HG02870 (cell line): ENCODE data around the gene RBM38.

Experiments used
- ATAC-seq: cut with Tn5 transposase; IDR thresholded peaks from one replicate; pipeline ENCODE4 v1.9.1; 2021; ENCODE audit warnings: mild to moderate bottlenecking, moderate library complexity; ENCODE audit not compliant: unreplicated experiment

The RBM38 gene

GRCh38 chr20:57433657-57434389, 42.6 kb downstream of the RBM38 start:
- no peak for ATAC-seq

GRCh38 chr20:57434390-57434700, 43.1 kb downstream of the RBM38 start:
- ATAC-seq = no peak

- no peak for ATAC-seq
These were observed 43.9 kb downstream of the RBM38 start for GRCh38 chr20:57435105-57435497.

- ATAC-seq = no peak
These were observed 44.5 kb downstream of the RBM38 start for GRCh38 chr20:57435498-57436222.

GRCh38 chr20:57436223-57436545, 45.0 kb downstream of the RBM38 start:
- ATAC-seq = no peak

GRCh38 chr20:57437267-57437666, 46.1 kb downstream of the RBM38 start:
- no peak for ATAC-seq

- ATAC-seq = no peak
These were observed 46.6 kb downstream of the RBM38 start for GRCh38 chr20:57437672-57438330.

- no peak for ATAC-seq
These were observed 47.4 kb downstream of the RBM38 start for GRCh38 chr20:57438552-57438951.

GRCh38 chr20:57439432-57439831, 48.2 kb downstream of the RBM38 start:
- no peak for ATAC-seq

GRCh38 chr20:57439993-57440392, 48.8 kb downstream of the RBM38 start:
- ATAC-seq = no peak

- ATAC-seq = no peak
These were observed 49.7 kb downstream of the RBM38 start for GRCh38 chr20:57440678-57441509.

GRCh38 chr20:57441510-57442154, 50.4 kb downstream of the RBM38 start:
- no peak for ATAC-seq

GRCh38 chr20:57442158-57442887, 51.1 kb downstream of the RBM38 start:
- ATAC-seq = no peak

GRCh38 chr20:57442888-57443239, 51.7 kb downstream of the RBM38 start:
- ATAC-seq = no peak

GRCh38 chr20:57443349-57444265, 52.4 kb downstream of the RBM38 start:
- ATAC-seq = no peak

- no peak for ATAC-seq
These were observed 53.3 kb downstream of the RBM38 start for GRCh38 chr20:57444394-57445048.

GRCh38 chr20:57445298-57445697, 54.1 kb downstream of the RBM38 start:
- no peak for ATAC-seq

- ATAC-seq = no peak
These were observed 54.6 kb downstream of the RBM38 start for GRCh38 chr20:57445774-57446173.
